ENCODE data around the gene GLRX2.

- TF ChIP-seq ZNF274 (IDR thresholded peaks at IDR 0.05; ENCODE audit: low read depth, low read length) (no peak), YY1 (IDR thresholded peaks at IDR 0.05; ENCODE audit: insufficient read depth, insufficient read length) (no peak), SUZ12 (IDR thresholded peaks at IDR 0.05; ENCODE audit: extremely low read depth, insufficient read depth, insufficient read length) (no peak)
Observed at GRCh38 chr1:193142409-193142808, 37.2 kb upstream of the GLRX2 start.

Measured in NT2/D1 (cell line).